A549 (cell line): ENCODE data around the gene SDC4. TPM values are rescaled to one million over a fixed set of nuclear protein-coding genes. Genes with fewer than 3 reads are reported as not detected.

ENCODE experiments used
- ATAC-seq, 2 experiments: fragments of 200-7000 bp in 1 of 2; fragments of >200 bp in 1 of 2; cut with Nextera tagmentation in 1 of 2; cut with Tn5 transposase in 1 of 2; 3 replicates each; pipeline versions ENCODE4 v1.8.0 to v1.9.1; 2018 to 2020; ENCODE audit warnings: mild to moderate bottlenecking in 1 of 2, moderate library complexity in 1 of 2
- CTCF ChIA-PET: fragments of 300-600 bp; sonication (Branson Sonifier 250); formaldehyde crosslinking; extraction: SDS; loops from one replicate; lab custom pipeline; 2021; ENCODE audit warnings: antibody characterized with exemption, inconsistent platforms; lab: Yijun Ruan, JAX
- POLR2A ChIA-PET: fragments of 350-600 bp; formaldehyde crosslinking; extraction: SDS; loops from one replicate; lab custom pipeline; 2021; ENCODE audit warnings: antibody characterized with exemption, inconsistent platforms; lab: Yijun Ruan, JAX
- DNase-seq, 2 experiments: peaks; one replicate each; pipeline versions ENCODE4 v3.0.0 to v3.0.0-alpha.2; 2011 to 2016; ENCODE audit warnings: low read depth in 1 of 2, low spot score in 1 of 2
- FAIRE-seq: peaks from 2 replicates; lab custom pipeline; 2011; peaks lifted over from hg19 to GRCh38; lab: Jason Lieb, UNC
- H3K27ac ChIP-seq, 2 experiments: fragments of >200 bp; sonication (Bioruptor Twin); formaldehyde crosslinking; 3 replicates each; pipeline ENCODE4 v1.5.1; 2016 to 2017
- H3K4me1 ChIP-seq: fragments of >200 bp; sonication (Bioruptor Twin); formaldehyde crosslinking; 3 replicates; pipeline ENCODE4 v1.6.1; 2016
- H3K4me2 ChIP-seq: fragments of >200 bp; sonication (Bioruptor Twin); formaldehyde crosslinking; 3 replicates; pipeline ENCODE4 v1.6.1; 2016
- H3K4me3 ChIP-seq: fragments of >200 bp; sonication (Bioruptor Twin); formaldehyde crosslinking; 3 replicates; pipeline ENCODE4 v1.5.1; 2016
- H3K9me3 ChIP-seq: fragments of >200 bp; sonication (Bioruptor Twin); formaldehyde crosslinking; 3 replicates; pipeline ENCODE4 v1.6.1; 2016
- ATOH8 ChIP-seq: fragments of 250-450 bp; sonication (Bioruptor Pico); IDR thresholded peaks from 2 replicates; pipeline ENCODE4 v1.5.0; 2020; ENCODE audit warnings: low read depth, mild to moderate bottlenecking, moderate library complexity
- BCL3 ChIP-seq: fragments of >200 bp; sonication (Bioruptor Twin); formaldehyde crosslinking; IDR thresholded peaks from 3 replicates; pipeline ENCODE4 v1.6.1; 2016
- CEBPB ChIP-seq, 2 experiments: fragments of >200 bp in 1 of 2; sonication (Bioruptor Twin) in 1 of 2; formaldehyde crosslinking in 1 of 2; IDR thresholded peaks; 2 replicates each; pipeline ENCODE4 v1.6.1; 2012 to 2016
- CHD2 ChIP-seq: fragments of 150-350 bp; IDR thresholded peaks from 2 replicates; pipeline ENCODE4 v1.6.1; 2014; ENCODE audit warnings: low read length; ENCODE audit not compliant: partially characterized antibody
- EHF ChIP-seq: fragments of 250-450 bp; sonication (Bioruptor Pico); IDR thresholded peaks from 2 replicates; pipeline ENCODE4 v1.5.0; 2020; ENCODE audit warnings: mild to moderate bottlenecking
- EHMT2 ChIP-seq: fragments of 200-600 bp; sonication (generic); IDR thresholded peaks from 2 replicates; pipeline ENCODE4 v1.6.1; 2016; ENCODE audit warnings: antibody characterized with exemption, low read depth, mild to moderate bottlenecking, moderate library complexity
- EP300 ChIP-seq, 2 experiments: fragments of >200 bp; sonication (Bioruptor Twin); formaldehyde crosslinking; IDR thresholded peaks; 2 replicates in 1 of 2; 3 replicates in 1 of 2; pipeline ENCODE4 v1.6.1; 2016 to 2017
- FOSL2 ChIP-seq, 2 experiments: fragments of 450-650 bp in 1 of 2; fragments of >200 bp in 1 of 2; sonication (Bioruptor Twin) in 1 of 2; formaldehyde crosslinking; IDR thresholded peaks; 2 replicates each; pipeline versions ENCODE4 v1.5.0 to v1.6.1; 2016 to 2020; ENCODE audit warnings: mild to moderate bottlenecking in 1 of 2, moderate library complexity in 1 of 2
- HDAC2 ChIP-seq: fragments of 200-600 bp; sonication (generic); IDR thresholded peaks from 2 replicates; pipeline ENCODE4 v1.6.1; 2016
- HMGXB4 ChIP-seq: fragments of 250-450 bp; sonication (Bioruptor Pico); IDR thresholded peaks from 2 replicates; pipeline ENCODE4 v1.5.0; 2021; ENCODE audit warnings: mild to moderate bottlenecking, moderate library complexity, borderline replicate concordance
- HOXB5 ChIP-seq: fragments of 250-450 bp; sonication (Bioruptor Pico); IDR thresholded peaks from 2 replicates; pipeline ENCODE4 v1.5.0; 2020; ENCODE audit warnings: mild to moderate bottlenecking, moderate library complexity
- JUNB ChIP-seq: fragments of >200 bp; sonication (Bioruptor Twin); formaldehyde crosslinking; IDR thresholded peaks from 2 replicates; pipeline ENCODE4 v1.6.1; 2016
- KDM1A ChIP-seq: fragments of 200-600 bp; sonication (generic); IDR thresholded peaks from 2 replicates; pipeline ENCODE4 v1.6.1; 2016; ENCODE audit warnings: low read depth, mild to moderate bottlenecking
- MAFK ChIP-seq: fragments of 450-650 bp; IDR thresholded peaks from 2 replicates; pipeline ENCODE4 v1.6.1; 2014; ENCODE audit not compliant: partially characterized antibody
- MYC ChIP-seq: IDR thresholded peaks from 2 replicates; pipeline ENCODE4 v1.6.1; 2012; ENCODE audit warnings: mild to moderate bottlenecking, inconsistent platforms, low read length, improper control_type of control experiment, borderline replicate concordance
- NPAS2 ChIP-seq: fragments of 250-450 bp; sonication (Bioruptor Pico); IDR thresholded peaks from 2 replicates; pipeline ENCODE4 v1.8.0; 2022; ENCODE audit warnings: mild to moderate bottlenecking, moderate library complexity, borderline replicate concordance
- PHF8 ChIP-seq: fragments of 200-600 bp; sonication (generic); IDR thresholded peaks from 2 replicates; pipeline ENCODE4 v1.6.1; 2016; ENCODE audit warnings: low read depth, mild to moderate bottlenecking, antibody characterized with exemption, moderate library complexity, borderline replicate concordance
- RFX5 ChIP-seq: fragments of 450-650 bp; IDR thresholded peaks from 2 replicates; pipeline ENCODE4 v1.7.1; 2014; ENCODE audit warnings: antibody characterized with exemption, mild to moderate bottlenecking, moderate library complexity
- ZNF302 ChIP-seq: fragments of 250-450 bp; sonication (Bioruptor Pico); IDR thresholded peaks from 2 replicates; pipeline ENCODE4 v1.9.0; 2021; ENCODE audit warnings: inconsistent platforms, mild to moderate bottlenecking, moderate library complexity
- ZSCAN20 ChIP-seq: fragments of 250-450 bp; sonication (Bioruptor Pico); IDR thresholded peaks from 2 replicates; pipeline ENCODE4 v1.8.0; 2022; ENCODE audit warnings: mild to moderate bottlenecking, moderate library complexity
- WGBS: methylation state at CpG from one replicate; pipeline ENCODE4 v1.1.6; 2017; ENCODE audit errors: missing lambda C conversion rate; 5-methylcytosine and 5-hydroxymethylcytosine counted together
- polyA plus RNA-seq, 4 experiments: library from polyadenylated mRNA; depleted of rRNA in 3 of 4; stranded (reverse); fragments of >200 nt; fragmentation: RNase III in 1 of 4; extraction: RNeasy Plus Mini Kit Qiagen cat#74134 plus additional on column Dnase treatment in 1 of 4; gene quantifications; 2 replicates in 3 of 4; 3 replicates in 1 of 4; pipeline ENCODE4 v1.2.3, GENCODE V29; 2011 to 2017

The SDC4 gene
- polyA plus RNA-seq, 2 of the 4 experiments (the other 2 are of a cell fraction) = 27.4 to 35.6 TPM

- ATAC-seq (no peak), DNase-seq (no peak), FAIRE-seq (no peak)
- Histone ChIP-seq H3K4me3 (no peak overlapping the region), H3K4me2 (no peak overlapping the region), H3K27ac (no peak overlapping the region), H3K4me1 (peaks cover 38% of the 10 kb centered on the region; the same call in 2 of the 3 replicates), H3K9me3 (no peaks in the 10 kb centered on the region)
- WGBS = 75% methylated on average over 6 of the region's 6 CpGs
- CTCF ChIA-PET = interaction anchor here (0.9 to 9.2 kb wide), 18 partner anchors 8 to 409 kb away, joined by 3 to 159 read pairs (median 12); partner anchors contain the start of gene SDC4
- POLR2A ChIA-PET = no interaction called here
- no peak for TF ChIP-seq RFX5
- TF ChIP-seq KDM1A = no peak
- no peak for TF ChIP-seq BCL3
- TF ChIP-seq ZNF302 (CRISPR knock-in tag) = no peak
These were observed 13.6 kb upstream of the SDC4 start for GRCh38 chr20:45361793-45362192.

GRCh38 chr20:45359406-45360148, 11.4 kb upstream of the SDC4 start:
- CTCF ChIA-PET = interaction anchor here (1.1 to 9.2 kb wide), 12 partner anchors 9 to 412 kb away, joined by 3 to 159 read pairs (median 48); partner anchors contain the start of gene SDC4
- no peak for FAIRE-seq
- no peak for DNase-seq

GRCh38 chr20:45359069-45359405, 10.8 kb upstream of the SDC4 start:
- ATAC-seq = no peak
- FAIRE-seq = no peak
- 0 out of 6 replicates have a peak overlapping the region, but pooled peaks of 1 of the 2 experiments have one; percentile 4 for H3K27ac ChIP-seq
- no peak for TF ChIP-seq BCL3
- TF ChIP-seq MYC = no peak
- TF ChIP-seq MAFK = no peak
- no peak for TF ChIP-seq ATOH8 (CRISPR knock-in tag)
- no peak for TF ChIP-seq HOXB5 (CRISPR knock-in tag)
- no peak for TF ChIP-seq FOSL2 (IDR thresholded peaks at IDR 0.05)
- TF ChIP-seq FOSL2 (CRISPR knock-in tag; IDR thresholded peaks at IDR 0.05) = no peak
- POLR2A ChIA-PET = interaction anchor here (1.0 kb wide), 1 partner anchor 15 kb away, joined by 3 read pairs; no protein-coding TSS in a partner anchor
- H3K4me3 ChIP-seq = no peak overlapping the region
- no peak overlapping the region; the same call in 2 of the 3 replicates for H3K4me2 ChIP-seq
- H3K9me3 ChIP-seq = no peaks in the 10 kb centered on the region
- CTCF ChIA-PET = interaction anchor here (0.5 to 9.2 kb wide), 11 partner anchors 8 to 412 kb away, joined by 3 to 159 read pairs (median 47); partner anchors contain the start of gene SDC4
- peaks cover 52% of the 10 kb centered on the region for H3K4me1 ChIP-seq
- DNase-seq = no peak
- 90% methylated on average over 7 of the region's 7 CpGs for WGBS

More at GRCh38 chr20:45359406-45360148, 11.4 kb upstream of the SDC4 start:
- peaks cover 51% of the 10 kb centered on the region for H3K4me1 ChIP-seq
- no peak overlapping the region for H3K4me3 ChIP-seq
- peak overlapping the region in 1 of 2 experiments; percentile 16; a peak in 1 of 6 replicates for H3K27ac ChIP-seq
- H3K9me3 ChIP-seq = no peaks in the 10 kb centered on the region
- TF ChIP-seq MAFK (no peak), ZSCAN20 (CRISPR knock-in tag) (no peak), EHMT2 (no peak), JUNB (no peak), HDAC2 (no peak), CHD2 (no peak), EP300 (IDR thresholded peaks at IDR 0.05) (no peak), HMGXB4 (no peak), CEBPB (IDR thresholded peaks at IDR 0.05) (no peak), ZNF302 (CRISPR knock-in tag) (no peak), PHF8 (no peak), EHF (no peak), RFX5 (no peak), NPAS2 (CRISPR knock-in tag) (no peak)
- H3K4me2 ChIP-seq = peak overlapping the region; percentile 3; the same call in 1 of the 3 replicates
- no peak for ATAC-seq
- 56% methylated on average over 9 of the region's 9 CpGs for WGBS
- POLR2A ChIA-PET = interaction anchor here (0.5 to 1.9 kb wide), 3 partner anchors 11 to 83 kb away, joined by 3 to 17 read pairs (median 5); partner anchors contain the start of gene SDC4
